Stomach (tissue), 4 donors: ENCODE results near the gene BRSK2.

Experiments
- POLR2A ChIP-seq, 4 donors: fragments of 450-650 bp; IDR thresholded peaks; one replicate each; pipeline ENCODE4 v1.6.1; 2016; ENCODE audit warnings: antibody characterized with exemption in 4 of 4, control low read depth in 2 of 4, mild to moderate bottlenecking in 1 of 4, moderate library complexity in 1 of 4
- POLR2AphosphoS5 ChIP-seq, 3 donors: sonication (generic); formaldehyde crosslinking; IDR thresholded peaks; one replicate each; pipeline ENCODE4 v1.6.1; 2016; ENCODE audit warnings: antibody characterized with exemption in 3 of 3
- TF ChIP-seq, protein P1 (sequence below), 7 experiments: fragments of 450-650 bp in 4 of 7; fragments of 200-600 bp in 3 of 7; sonication (generic) in 3 of 7; IDR thresholded peaks; one replicate each; pipeline ENCODE4 v1.5.1; 2016 to 2019; ENCODE audit warnings: antibody characterized with exemption in 7 of 7, control low read depth in 2 of 7, mild to moderate bottlenecking in 1 of 7

DNA sequence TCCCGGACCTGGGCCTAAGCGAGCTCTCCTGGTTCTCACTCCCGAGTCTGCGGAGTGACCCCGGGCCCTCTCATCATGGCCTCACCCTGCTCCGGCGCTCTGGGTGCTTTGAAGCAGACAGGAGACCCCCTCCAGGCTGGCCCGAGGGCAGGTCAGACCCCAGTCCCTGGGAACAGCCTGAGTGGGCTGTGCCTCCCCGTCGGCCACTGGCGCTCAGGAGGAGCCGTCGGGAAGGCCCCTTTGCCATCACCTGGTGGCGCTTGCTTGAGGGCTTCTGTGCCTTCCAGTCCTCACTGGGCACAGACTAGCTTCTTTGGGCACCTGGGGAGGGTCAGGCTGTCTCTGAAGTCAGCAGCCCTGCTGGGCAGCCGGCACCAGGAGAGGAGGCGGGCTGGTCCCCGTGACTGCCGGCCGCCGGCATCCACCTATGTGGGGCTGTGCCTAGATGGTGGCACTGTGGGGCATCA is 6.7 kb downstream of the BRSK2 start:
- TF ChIP-seq, protein P1, sequence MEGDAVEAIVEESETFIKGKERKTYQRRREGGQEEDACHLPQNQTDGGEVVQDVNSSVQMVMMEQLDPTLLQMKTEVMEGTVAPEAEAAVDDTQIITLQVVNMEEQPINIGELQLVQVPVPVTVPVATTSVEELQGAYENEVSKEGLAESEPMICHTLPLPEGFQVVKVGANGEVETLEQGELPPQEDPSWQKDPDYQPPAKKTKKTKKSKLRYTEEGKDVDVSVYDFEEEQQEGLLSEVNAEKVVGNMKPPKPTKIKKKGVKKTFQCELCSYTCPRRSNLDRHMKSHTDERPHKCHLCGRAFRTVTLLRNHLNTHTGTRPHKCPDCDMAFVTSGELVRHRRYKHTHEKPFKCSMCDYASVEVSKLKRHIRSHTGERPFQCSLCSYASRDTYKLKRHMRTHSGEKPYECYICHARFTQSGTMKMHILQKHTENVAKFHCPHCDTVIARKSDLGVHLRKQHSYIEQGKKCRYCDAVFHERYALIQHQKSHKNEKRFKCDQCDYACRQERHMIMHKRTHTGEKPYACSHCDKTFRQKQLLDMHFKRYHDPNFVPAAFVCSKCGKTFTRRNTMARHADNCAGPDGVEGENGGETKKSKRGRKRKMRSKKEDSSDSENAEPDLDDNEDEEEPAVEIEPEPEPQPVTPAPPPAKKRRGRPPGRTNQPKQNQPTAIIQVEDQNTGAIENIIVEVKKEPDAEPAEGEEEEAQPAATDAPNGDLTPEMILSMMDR (IDR thresholded peaks at IDR 0.05), result no peak
- no peak for TF ChIP-seq POLR2A (IDR thresholded peaks at IDR 0.05)
- no peak for TF ChIP-seq POLR2AphosphoS5 (IDR thresholded peaks at IDR 0.05)
